Suprapubic skin (tissue), 3 donors: Measurements from ENCODE around the gene ARVCF.

Experiments used
- POLR2A ChIP-seq, 2 donors: fragments of 450-650 bp; IDR thresholded peaks; one replicate each; pipeline ENCODE4 v1.6.1; 2017; ENCODE audit warnings: antibody characterized with exemption in 2 of 2, mild to moderate bottlenecking in 2 of 2, moderate library complexity in 2 of 2
- TF ChIP-seq, protein P1 (sequence below), 2 donors: fragments of 200-600 bp in 1 of 2; fragments of 450-650 bp in 1 of 2; sonication (generic) in 1 of 2; IDR thresholded peaks; one replicate each; pipeline ENCODE4 v1.5.1; 2016 to 2019; ENCODE audit warnings: antibody characterized with exemption in 2 of 2, mild to moderate bottlenecking in 1 of 2, moderate library complexity in 1 of 2

DNA sequence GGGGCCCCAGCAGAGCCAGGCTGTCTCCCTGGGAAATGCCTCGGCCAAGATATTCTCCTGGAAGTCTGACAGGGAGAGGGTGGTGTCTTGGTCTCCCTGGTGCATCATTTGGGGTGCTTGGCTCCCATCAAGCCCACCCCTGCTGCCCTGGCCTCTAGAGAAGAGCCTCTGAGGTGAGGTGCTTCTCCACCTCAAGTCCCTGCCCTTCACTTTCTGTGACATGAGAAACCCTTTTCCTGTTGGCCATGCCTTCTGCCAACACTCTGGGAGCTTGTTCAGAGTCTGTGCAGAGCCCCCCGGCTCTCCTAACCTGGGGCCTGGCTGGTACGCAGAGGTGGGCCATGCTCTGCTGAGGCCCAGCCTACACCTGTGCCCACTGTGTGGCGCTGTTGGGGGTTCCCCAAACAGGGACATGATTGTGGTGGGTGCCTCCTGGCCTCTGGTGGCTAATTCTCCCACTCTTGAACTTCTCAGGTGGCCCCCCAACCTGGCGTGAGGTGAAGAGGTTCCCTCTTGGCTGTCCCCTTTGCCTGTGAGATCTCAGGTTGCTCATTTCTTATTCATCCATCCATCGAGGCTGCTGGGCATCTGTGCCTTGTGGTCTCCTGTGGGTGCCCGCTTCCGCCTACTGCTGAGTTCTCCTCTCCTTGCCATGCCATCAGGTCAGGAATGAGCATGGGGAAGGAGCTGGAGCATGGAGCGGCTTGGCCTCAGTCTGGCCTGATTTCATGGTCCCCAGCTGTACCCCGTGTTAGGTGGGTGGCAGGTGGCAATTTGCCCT, 44.3 kb upstream of the ARVCF start:
- TF ChIP-seq, protein P1, sequence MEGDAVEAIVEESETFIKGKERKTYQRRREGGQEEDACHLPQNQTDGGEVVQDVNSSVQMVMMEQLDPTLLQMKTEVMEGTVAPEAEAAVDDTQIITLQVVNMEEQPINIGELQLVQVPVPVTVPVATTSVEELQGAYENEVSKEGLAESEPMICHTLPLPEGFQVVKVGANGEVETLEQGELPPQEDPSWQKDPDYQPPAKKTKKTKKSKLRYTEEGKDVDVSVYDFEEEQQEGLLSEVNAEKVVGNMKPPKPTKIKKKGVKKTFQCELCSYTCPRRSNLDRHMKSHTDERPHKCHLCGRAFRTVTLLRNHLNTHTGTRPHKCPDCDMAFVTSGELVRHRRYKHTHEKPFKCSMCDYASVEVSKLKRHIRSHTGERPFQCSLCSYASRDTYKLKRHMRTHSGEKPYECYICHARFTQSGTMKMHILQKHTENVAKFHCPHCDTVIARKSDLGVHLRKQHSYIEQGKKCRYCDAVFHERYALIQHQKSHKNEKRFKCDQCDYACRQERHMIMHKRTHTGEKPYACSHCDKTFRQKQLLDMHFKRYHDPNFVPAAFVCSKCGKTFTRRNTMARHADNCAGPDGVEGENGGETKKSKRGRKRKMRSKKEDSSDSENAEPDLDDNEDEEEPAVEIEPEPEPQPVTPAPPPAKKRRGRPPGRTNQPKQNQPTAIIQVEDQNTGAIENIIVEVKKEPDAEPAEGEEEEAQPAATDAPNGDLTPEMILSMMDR (IDR thresholded peaks at IDR 0.05) = no peak
- TF ChIP-seq POLR2A (IDR thresholded peaks at IDR 0.05) = no peak
